HG03025 (cell line): ENCODE data around the gene ABCA3.

ENCODE experiments used
- ATAC-seq: cut with Tn5 transposase; IDR thresholded peaks from one replicate; pipeline ENCODE4 v1.9.1; 2021; ENCODE audit warnings: mild to moderate bottlenecking, moderate library complexity; ENCODE audit not compliant: unreplicated experiment, low FRiP score

ABCA3 gene

GRCh38 chr16:2319606-2320005, 20.9 kb downstream of the ABCA3 start:
- no peak for ATAC-seq

- no peak for ATAC-seq
These were observed 23.1 kb downstream of the ABCA3 start for GRCh38 chr16:2317231-2318020.

GRCh38 chr16:2308089-2308962, 32.2 kb downstream of the ABCA3 start:
- no peak for ATAC-seq

GRCh38 chr16:2299915-2300192, 40.7 kb downstream of the ABCA3 start:
- ATAC-seq: no peak

- no peak for ATAC-seq
These were observed 41.2 kb downstream of the ABCA3 start for GRCh38 chr16:2299121-2299914.

- ATAC-seq: no peak
These were observed 41.9 kb downstream of the ABCA3 start for GRCh38 chr16:2298621-2299020.

GRCh38 chr16:2297506-2297860, 43.0 kb downstream of the ABCA3 start:
- no peak for ATAC-seq

DNA sequence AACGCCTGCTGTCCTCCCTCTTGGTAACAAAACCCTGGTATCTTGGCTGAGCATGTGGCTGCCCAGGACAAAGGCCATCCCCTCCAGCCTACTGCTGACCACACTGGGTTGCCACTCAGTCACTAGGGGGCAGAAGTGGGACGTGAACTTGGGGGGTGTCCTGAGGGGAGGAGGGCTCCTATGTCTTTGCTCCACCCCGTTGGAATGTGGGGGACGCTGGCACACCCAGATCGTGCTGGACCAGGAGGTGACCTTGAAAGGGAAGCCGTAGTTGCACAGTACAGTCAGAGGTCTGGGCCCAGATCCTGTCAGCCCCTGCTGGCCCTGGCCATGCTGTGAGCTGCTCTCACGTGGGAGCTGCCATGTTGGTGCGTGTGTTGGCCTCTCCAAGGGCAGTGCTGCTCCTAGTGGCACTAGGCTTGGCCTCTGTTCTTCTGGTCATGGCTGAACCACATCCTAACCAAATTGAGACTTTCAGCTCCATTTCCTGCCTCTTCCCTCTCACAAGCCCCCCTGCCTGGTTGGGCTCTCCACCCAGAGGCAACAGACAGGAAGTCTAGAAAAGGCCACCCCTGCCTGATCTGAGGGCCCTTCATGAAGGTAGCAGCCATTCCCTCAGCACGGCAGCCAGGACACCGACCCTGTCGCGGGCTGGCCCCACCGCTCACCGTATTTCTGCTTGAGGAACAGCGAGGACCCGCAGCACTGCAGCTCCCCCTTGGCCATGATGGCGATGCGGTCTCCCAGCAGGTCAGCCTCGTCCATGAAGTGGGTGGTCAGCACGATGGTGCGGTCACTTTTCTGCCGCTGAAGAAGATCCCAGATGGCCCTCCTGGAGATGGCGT, 43.6 kb downstream of the ABCA3 start:
- no peak for ATAC-seq

DNA sequence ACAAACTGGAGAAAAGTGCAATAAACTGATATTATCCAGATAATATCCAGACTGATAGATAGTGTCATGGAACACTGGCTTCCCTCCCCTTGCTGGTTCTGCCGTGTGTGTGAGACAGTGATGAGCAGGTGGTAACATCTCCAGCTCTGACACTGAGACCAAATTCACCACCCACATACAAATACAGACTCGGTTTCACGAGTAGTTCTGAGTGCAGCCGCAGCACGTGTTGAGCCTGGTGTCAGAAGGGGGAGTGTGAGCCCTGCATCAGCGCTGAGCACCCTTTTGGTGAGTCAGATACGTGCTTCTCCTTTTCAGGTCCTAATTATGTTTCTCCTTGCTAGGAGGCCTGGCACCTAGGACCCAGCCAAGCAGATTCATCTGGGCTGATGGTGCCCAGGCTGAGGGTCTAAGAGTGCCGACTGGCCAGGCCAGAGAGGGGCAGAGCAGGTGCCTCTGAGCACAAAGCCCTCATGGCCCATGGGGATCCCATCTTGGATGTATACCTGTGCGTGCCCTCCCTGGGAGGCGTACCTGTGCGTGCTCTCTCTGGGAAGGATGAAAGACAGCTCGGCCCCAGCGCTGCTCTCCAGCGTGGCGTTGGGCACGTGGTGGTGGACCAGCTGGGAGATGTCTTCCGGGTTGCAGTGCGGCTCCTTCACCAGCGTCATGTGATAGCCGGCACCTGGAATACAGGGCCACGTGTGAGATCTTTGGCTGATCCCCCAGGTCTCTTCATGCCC, 45.3 kb downstream of the ABCA3 start:
- no peak for ATAC-seq

DNA sequence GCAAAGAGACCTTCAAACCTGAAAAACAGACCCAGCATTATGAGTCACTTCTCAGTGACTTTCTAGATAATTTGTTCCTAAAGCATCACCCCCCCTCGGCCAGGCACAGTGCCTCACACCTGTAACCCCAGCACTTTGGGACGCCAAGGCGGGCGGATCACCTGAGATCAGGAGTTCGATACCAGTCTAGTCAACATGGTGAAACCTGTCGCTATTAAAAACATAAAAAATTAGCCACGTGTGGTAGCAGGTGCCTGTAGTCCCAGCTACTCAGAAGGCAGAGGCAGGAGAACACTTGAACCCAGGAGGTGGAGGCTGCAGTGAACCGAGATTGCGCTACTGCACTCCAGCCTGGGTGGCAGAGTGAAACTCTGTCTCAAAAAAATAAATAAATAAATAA, 48.3 kb downstream of the ABCA3 start:
- ATAC-seq: no peak

DNA sequence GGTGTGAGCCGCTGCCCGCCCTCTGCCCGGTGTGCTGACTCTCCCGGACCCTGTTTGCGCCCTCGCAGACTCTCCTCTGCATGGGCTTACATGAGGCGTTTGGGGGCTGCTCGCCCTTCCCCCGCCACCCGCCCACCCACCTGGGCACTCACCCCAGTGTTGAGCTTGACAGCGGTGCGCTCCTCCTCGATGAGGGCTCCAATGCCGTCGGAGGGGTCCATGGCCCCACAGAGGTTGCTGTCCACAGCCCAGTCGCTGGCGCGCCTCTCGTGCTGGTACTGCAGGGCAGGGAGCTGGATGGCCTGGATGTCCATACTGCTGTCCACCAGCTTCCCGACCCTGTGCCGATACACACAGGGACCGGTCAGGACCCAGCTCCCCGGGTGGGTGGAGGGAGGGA, 51.2 kb downstream of the ABCA3 start:
- no peak for ATAC-seq

DNA sequence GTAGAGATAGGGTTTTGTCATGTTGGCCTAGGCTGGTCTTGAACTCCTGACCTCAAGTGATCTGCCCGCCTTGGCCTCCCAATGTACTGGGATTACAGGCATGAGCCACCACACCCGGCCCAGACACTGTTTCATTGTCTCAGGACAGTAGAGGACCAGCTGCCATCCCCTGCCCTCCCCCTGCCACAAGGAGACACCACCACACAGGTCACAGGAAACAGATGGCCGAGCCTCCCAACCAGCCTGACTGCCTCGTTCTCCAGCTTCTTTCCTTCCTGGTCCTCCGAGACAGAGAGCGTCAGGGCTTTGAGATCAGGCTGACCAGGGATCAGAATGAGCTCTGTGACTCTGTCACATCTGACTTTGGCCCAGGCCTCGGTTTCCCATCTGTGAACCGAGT, 51.8 kb downstream of the ABCA3 start:
- ATAC-seq: no peak

- no peak for ATAC-seq
These were observed 52.5 kb downstream of the ABCA3 start for GRCh38 chr16:2287916-2288547.

DNA sequence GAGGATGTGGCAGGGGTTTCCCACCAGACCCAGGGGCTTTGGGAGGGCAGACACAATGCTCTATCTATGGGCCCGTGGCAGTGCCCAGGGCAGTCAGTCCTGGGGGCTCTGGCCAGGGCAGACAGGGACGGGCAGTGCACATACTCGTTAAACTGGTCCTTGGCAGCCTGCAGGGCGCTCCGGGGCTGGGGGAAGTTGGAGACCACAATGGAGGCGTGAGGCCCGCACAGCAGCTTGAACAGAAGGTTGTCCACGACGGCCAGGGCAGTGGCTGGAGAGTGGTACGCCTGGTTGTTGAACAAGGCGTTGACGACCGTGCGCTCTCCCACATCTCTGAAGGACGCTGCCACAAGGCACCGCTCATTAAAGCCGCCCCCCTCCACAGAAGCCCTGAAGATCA, 54.0 kb downstream of the ABCA3 start:
- ATAC-seq: no peak

DNA sequence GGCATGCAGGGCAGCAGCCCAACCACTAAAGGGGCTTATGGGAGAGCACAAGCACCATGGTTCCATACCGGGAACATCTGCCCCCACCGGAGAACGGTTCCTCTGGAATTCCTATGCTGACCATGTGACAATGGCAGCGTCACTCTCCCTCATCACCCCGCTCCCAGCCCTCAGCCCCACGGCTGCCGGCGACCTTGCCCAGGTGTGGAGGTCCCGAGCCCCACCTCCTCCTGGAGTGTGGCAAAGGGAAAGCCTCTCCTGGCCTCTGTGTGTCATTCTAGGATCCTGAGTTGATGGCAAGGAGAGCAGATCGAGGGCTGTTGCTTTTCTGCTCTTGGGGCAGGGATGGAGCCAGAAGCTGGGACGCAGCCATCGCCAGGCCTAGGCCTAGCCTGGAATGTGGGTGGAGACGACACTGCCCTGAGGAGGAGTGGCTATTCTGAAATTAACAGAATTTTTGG, 54.8 kb downstream of the ABCA3 start:
- no peak for ATAC-seq

DNA sequence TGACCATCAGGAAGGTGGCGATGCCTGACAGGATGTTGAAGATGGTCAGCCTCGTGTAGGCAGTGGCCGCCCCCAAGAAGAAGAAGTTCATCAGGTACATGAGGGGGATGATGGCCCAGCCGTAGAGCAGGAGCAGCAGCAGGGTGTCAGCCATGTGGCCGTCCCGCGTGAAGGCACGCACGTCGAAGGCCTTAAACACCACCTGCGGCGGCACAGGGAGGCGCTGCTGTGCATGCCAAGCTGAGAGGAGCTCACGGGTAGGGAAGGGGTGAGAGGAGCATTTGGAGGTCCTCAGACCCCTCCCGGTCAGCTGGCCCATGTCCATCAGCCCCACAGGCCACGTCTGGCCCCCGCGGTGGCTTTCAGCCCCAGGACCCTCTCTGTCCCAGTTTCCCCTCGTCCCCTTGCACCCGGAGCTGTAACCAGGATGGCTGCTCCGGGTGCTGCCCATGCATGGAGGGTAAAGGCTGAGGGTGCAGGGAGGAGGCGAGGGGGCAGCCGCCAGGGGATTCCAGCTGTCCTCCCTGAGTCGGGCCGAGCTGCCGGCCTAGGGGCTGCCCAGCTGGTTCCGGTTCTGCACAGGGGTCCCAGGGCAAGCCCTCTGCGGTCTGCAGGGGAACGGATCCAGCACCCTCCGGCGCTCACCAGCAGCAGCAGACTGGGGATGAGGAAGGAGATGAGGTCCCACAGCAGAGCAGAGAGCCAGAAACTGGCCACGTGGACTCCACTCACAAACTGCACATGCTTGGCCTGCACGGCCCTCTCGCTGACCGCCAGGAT, 55.5 kb downstream of the ABCA3 start:
- ATAC-seq: no peak

GRCh38 chr16:2284001-2284770, 56.3 kb downstream of the ABCA3 start:
- no peak for ATAC-seq
